Neutrophil (primary cell): Measurements from ENCODE around the gene RNLS.

ENCODE experiments used
- H3K27ac ChIP-seq: fragments of 200-600 bp; sonication (generic); 2 replicates; pipeline ENCODE4 v1.5.1; 2016; ENCODE audit warnings: mild to moderate bottlenecking, moderate library complexity
- H3K27me3 ChIP-seq: fragments of 200-600 bp; sonication (generic); 2 replicates; pipeline ENCODE4 v1.6.0; 2016; ENCODE audit warnings: mild to moderate bottlenecking
- H3K36me3 ChIP-seq: fragments of 200-600 bp; sonication (generic); 2 replicates; pipeline ENCODE4 v1.5.1; 2017
- H3K4me1 ChIP-seq, 2 experiments: fragments of 200-600 bp in 1 of 2; sonication (generic) in 1 of 2; 1 replicate in 1 of 2; 2 replicates in 1 of 2; pipeline versions ENCODE4 v1.5.1 to v1.6.1; 2013 to 2016; ENCODE audit warnings: low read depth in 1 of 2, low read length in 1 of 2, mild to moderate bottlenecking in 1 of 2, moderate library complexity in 1 of 2; ENCODE audit not compliant: control insufficient read depth in 1 of 2, insufficient read depth in 1 of 2
- H3K4me3 ChIP-seq, 2 experiments: fragments of 200-600 bp in 1 of 2; sonication (generic) in 1 of 2; 1 replicate in 1 of 2; 2 replicates in 1 of 2; pipeline ENCODE4 v1.5.1; 2013 to 2016; ENCODE audit warnings: low read depth in 1 of 2, low read length in 1 of 2, mild to moderate bottlenecking in 1 of 2, moderate library complexity in 1 of 2
- H3K9me3 ChIP-seq: fragments of 200-600 bp; sonication (generic); 2 replicates; pipeline ENCODE4 v1.5.1; 2016
- TF ChIP-seq, protein P1 (sequence below): fragments of 200-600 bp; sonication (generic); IDR thresholded peaks from 2 replicates; pipeline ENCODE4 v1.5.1; 2016; ENCODE audit warnings: antibody characterized with exemption

RNLS gene

DNA sequence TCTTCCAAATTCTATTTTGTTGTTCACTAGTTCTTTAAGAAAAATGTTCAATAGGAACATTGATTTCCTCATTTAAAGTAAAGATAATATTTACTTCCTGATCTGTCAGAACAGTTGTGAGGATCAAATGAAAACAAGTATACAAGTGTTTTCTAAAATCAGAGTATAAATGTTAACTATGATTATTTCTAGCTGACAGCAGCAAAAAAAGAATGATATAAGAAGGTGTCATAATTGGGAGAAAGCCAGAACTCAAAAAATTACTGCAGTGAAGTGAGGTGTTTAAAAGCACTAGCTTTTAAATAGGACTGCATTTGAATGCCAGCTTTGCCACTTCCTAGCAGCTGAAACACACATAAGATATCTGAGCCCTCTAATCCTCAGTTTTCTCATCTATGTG is 283.3 kb downstream of the RNLS start:
- Histone ChIP-seq H3K27ac (no peak overlapping the region), H3K27me3 (no peaks in the 10 kb centered on the region), H3K9me3 (no peaks in the 10 kb centered on the region), H3K4me3 (no peak overlapping the region), H3K4me1 (no peaks in the 10 kb centered on the region), H3K36me3 (no peaks in the 10 kb centered on the region)
- TF ChIP-seq, protein P1, sequence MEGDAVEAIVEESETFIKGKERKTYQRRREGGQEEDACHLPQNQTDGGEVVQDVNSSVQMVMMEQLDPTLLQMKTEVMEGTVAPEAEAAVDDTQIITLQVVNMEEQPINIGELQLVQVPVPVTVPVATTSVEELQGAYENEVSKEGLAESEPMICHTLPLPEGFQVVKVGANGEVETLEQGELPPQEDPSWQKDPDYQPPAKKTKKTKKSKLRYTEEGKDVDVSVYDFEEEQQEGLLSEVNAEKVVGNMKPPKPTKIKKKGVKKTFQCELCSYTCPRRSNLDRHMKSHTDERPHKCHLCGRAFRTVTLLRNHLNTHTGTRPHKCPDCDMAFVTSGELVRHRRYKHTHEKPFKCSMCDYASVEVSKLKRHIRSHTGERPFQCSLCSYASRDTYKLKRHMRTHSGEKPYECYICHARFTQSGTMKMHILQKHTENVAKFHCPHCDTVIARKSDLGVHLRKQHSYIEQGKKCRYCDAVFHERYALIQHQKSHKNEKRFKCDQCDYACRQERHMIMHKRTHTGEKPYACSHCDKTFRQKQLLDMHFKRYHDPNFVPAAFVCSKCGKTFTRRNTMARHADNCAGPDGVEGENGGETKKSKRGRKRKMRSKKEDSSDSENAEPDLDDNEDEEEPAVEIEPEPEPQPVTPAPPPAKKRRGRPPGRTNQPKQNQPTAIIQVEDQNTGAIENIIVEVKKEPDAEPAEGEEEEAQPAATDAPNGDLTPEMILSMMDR = no peak

DNA sequence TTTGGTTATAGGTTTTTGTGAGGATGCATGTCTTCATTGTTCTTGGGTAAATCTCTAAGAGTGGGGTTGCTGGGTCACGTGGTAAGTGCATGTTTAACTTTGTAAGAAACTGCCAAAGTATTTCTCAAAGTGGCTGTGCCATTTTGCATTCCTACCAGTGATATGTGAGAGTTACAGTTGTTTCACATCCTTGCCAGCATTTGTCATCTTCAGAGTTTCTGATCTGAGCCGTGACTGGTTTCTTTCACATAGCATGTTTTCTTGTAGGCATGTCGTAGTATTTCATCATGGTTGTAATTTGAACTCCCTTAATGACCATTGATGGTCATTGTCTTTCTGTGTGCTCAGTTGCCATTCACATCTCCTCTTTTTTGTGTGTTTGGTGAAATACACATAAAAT is 286.0 kb downstream of the RNLS start:
- no peak overlapping the region for H3K4me3 ChIP-seq
- H3K4me1 ChIP-seq = no peaks in the 10 kb centered on the region
- no peaks in the 10 kb centered on the region for H3K36me3 ChIP-seq
- TF ChIP-seq, protein P1 = no peak
- no peaks in the 10 kb centered on the region for H3K9me3 ChIP-seq
- H3K27ac ChIP-seq = no peak overlapping the region
- H3K27me3 ChIP-seq = no peaks in the 10 kb centered on the region

DNA sequence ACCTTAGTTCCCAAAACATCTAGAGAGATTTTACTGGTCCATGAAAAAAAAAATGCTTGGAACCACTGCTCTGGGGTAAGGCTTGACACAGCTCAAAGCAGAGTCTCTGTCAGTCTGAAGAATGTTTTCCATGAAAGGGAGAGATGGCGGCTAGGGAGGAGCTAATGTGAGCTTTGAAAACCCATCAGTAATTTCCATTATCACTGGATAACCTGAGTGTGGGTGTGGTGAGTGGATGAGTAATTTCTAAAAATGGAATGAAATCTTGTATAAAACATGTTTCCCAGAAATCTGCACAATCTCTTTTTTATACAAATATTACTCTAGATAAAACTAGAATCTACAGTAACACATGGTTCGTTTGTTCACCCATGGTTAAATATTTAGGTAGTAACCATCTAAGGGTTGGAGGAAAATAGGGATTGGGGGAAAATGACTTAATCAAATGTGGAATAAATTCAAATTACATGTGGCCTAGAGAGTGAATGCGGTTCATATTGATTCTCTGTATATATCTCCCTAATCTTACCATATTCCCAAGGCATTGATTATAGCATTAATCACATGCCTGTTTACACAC is 289.4 kb downstream of the RNLS start:
- no peaks in the 10 kb centered on the region for H3K36me3 ChIP-seq
- H3K4me3 ChIP-seq = no peak overlapping the region
- H3K27me3 ChIP-seq = no peaks in the 10 kb centered on the region
- no peaks in the 10 kb centered on the region for H3K4me1 ChIP-seq
- H3K27ac ChIP-seq = no peak overlapping the region
- H3K9me3 ChIP-seq = no peaks in the 10 kb centered on the region
- TF ChIP-seq, protein P1 = no peak

DNA sequence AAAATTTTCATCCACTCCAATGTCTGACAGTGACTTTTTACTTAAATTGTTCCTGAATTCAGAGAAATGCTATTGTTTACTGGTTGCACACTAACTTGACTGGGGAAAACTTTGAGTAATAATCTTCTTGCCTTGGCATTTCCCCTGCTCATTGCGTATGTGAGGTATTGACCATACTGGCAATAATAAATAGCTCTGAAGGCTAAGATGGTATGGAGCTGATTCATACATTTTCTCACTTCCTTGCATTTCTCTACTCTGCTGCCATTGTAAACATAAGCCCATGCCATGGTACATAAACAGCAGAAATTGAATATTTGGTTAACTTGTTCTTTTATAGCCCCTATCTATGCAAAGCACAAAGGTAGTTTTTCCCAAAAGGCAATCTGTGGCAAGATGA is 290.0 kb downstream of the RNLS start:
- no peaks in the 10 kb centered on the region for H3K27me3 ChIP-seq
- H3K4me1 ChIP-seq = no peaks in the 10 kb centered on the region
- no peak overlapping the region for H3K27ac ChIP-seq
- H3K36me3 ChIP-seq = no peaks in the 10 kb centered on the region
- TF ChIP-seq, protein P1 = no peak
- H3K4me3 ChIP-seq = no peak overlapping the region
- H3K9me3 ChIP-seq = no peaks in the 10 kb centered on the region

DNA sequence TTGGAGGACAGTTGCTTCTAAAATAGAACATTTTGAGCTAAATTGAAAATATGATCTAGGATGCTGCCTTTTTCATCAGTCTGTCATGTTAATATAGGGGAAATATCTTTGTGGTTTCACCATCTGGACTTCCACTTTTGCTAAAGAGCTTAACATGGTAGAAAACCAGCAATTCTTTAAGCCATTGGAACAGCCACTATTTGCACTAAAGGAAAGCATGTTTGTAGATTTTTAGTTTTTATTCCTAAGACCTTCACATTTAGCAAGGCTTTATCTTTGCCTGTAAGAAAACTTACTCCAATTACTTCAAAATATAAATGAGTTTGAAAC is 291.0 kb downstream of the RNLS start:
- TF ChIP-seq, protein P1 = no peak
- no peak overlapping the region for H3K4me3 ChIP-seq
- H3K9me3 ChIP-seq = no peaks in the 10 kb centered on the region
- H3K27me3 ChIP-seq = no peaks in the 10 kb centered on the region
- no peak overlapping the region for H3K27ac ChIP-seq
- H3K4me1 ChIP-seq = no peaks in the 10 kb centered on the region
- H3K36me3 ChIP-seq = no peaks in the 10 kb centered on the region
